Measurements from ENCODE around the gene XPR1. TPM values are rescaled to one million over a fixed set of nuclear protein-coding genes. Genes with fewer than 3 reads are reported as not detected.

XPR1 gene
- total RNA-seq, 1 experiment from 2014 or later = 39.7 TPM

GRCh38 chr1:180691322-180691913 is 59.6 kb downstream of the XPR1 start:
- BruUV-seq (replicated peaks) = no TSS peak
- POLR2A ChIA-PET = interaction anchor here (1.0 to 1.1 kb wide), 2 partner anchors 21 to 39 kb away, joined by 3 to 6 read pairs; no protein-coding TSS in a partner anchor
- no peak for TF ChIP-seq CTCF (IDR thresholded peaks at IDR 0.05; ENCODE audit: unreplicated experiment)

GRCh38 chr1:180693564-180694244 is 61.9 kb downstream of the XPR1 start:
- H3K9me3 Mint-ChIP-seq (ENCODE audit: unreplicated experiment) = peaks cover 30% of the 10 kb centered on the region
- no peak overlapping the region for H3K4me3 Mint-ChIP-seq (ENCODE audit: unreplicated experiment)
- BruUV-seq (replicated peaks) = no TSS peak
- no peaks in the 10 kb centered on the region for H3K27me3 Mint-ChIP-seq (ENCODE audit: insufficient read depth, unreplicated experiment)
- DNase-seq (ENCODE audit: unreplicated experiment) = no peak
- ChIA-PET POLR2A (interaction anchor here (0.8 to 1.4 kb wide), 3 partner anchors 12 to 149 kb away, joined by 3 read pairs; no protein-coding TSS in a partner anchor), CTCF (interaction anchor here (0.6 kb wide), 1 partner anchor 259 kb away, joined by 4 read pairs; no protein-coding TSS in a partner anchor)
- no peak for TF ChIP-seq CTCF (IDR thresholded peaks at IDR 0.05; ENCODE audit: unreplicated experiment)
- intact Hi-C loops (cut with micrococcal nuclease) = no loop called here
- H3K27ac Mint-ChIP-seq (ENCODE audit: low read depth, unreplicated experiment) = no peak overlapping the region
- peaks cover 6% of the 10 kb centered on the region for H3K36me3 Mint-ChIP-seq (ENCODE audit: insufficient read depth, unreplicated experiment)
- no peaks in the 10 kb centered on the region for H3K4me1 Mint-ChIP-seq (ENCODE audit: insufficient read depth, unreplicated experiment)

More at GRCh38 chr1:180691322-180691913, 59.6 kb downstream of the XPR1 start:
- Mint-ChIP-seq H3K4me1 (ENCODE audit: insufficient read depth, unreplicated experiment) (no peaks in the 10 kb centered on the region), H3K4me3 (ENCODE audit: unreplicated experiment) (no peak overlapping the region), H3K9me3 (ENCODE audit: unreplicated experiment) (peaks cover 9% of the 10 kb centered on the region), H3K36me3 (ENCODE audit: insufficient read depth, unreplicated experiment) (peaks cover 6% of the 10 kb centered on the region), H3K27me3 (ENCODE audit: insufficient read depth, unreplicated experiment) (no peaks in the 10 kb centered on the region), H3K27ac (ENCODE audit: low read depth, unreplicated experiment) (no peak overlapping the region)
- DNase-seq (ENCODE audit: unreplicated experiment) = no peak
- CTCF ChIA-PET = interaction anchor here (0.6 kb wide), 2 partner anchors 27 to 150 kb away, joined by 3 read pairs; no protein-coding TSS in a partner anchor
- intact Hi-C loops (cut with micrococcal nuclease) = no loop called here

- no peaks in the 10 kb centered on the region for H3K27me3 Mint-ChIP-seq (ENCODE audit: insufficient read depth, unreplicated experiment)
- H3K4me1 Mint-ChIP-seq (ENCODE audit: insufficient read depth, unreplicated experiment) = no peaks in the 10 kb centered on the region
- ChIA-PET POLR2A (interaction anchor here (0.9 kb wide), 1 partner anchor 14 kb away, joined by 3 read pairs; no protein-coding TSS in a partner anchor), CTCF (no interaction called here)
- H3K27ac Mint-ChIP-seq (ENCODE audit: low read depth, unreplicated experiment) = no peak overlapping the region
- H3K4me3 Mint-ChIP-seq (ENCODE audit: unreplicated experiment) = no peak overlapping the region
- BruUV-seq (replicated peaks) = no TSS peak
- H3K36me3 Mint-ChIP-seq (ENCODE audit: insufficient read depth, unreplicated experiment) = peaks cover 6% of the 10 kb centered on the region
- DNase-seq (ENCODE audit: unreplicated experiment) = no peak
- no peak for TF ChIP-seq CTCF (IDR thresholded peaks at IDR 0.05; ENCODE audit: unreplicated experiment)
- H3K9me3 Mint-ChIP-seq (ENCODE audit: unreplicated experiment) = peaks cover 30% of the 10 kb centered on the region
- intact Hi-C loops (cut with micrococcal nuclease) = no loop called here
These were observed 63.5 kb downstream of the XPR1 start for GRCh38 chr1:180695282-180695681.

GRCh38 chr1:180696361-180696760 is 64.5 kb downstream of the XPR1 start:
- intact Hi-C loops (cut with micrococcal nuclease) = no loop called here
- Mint-ChIP-seq H3K4me3 (ENCODE audit: unreplicated experiment) (no peak overlapping the region), H3K9me3 (ENCODE audit: unreplicated experiment) (peaks cover 30% of the 10 kb centered on the region), H3K27me3 (ENCODE audit: insufficient read depth, unreplicated experiment) (no peaks in the 10 kb centered on the region), H3K36me3 (ENCODE audit: insufficient read depth, unreplicated experiment) (peaks cover 6% of the 10 kb centered on the region), H3K27ac (ENCODE audit: low read depth, unreplicated experiment) (no peak overlapping the region), H3K4me1 (ENCODE audit: insufficient read depth, unreplicated experiment) (no peaks in the 10 kb centered on the region)
- no peak for TF ChIP-seq CTCF (IDR thresholded peaks at IDR 0.05; ENCODE audit: unreplicated experiment)
- CTCF ChIA-PET = interaction anchor here (0.6 kb wide), 1 partner anchor 19 kb away, joined by 5 read pairs; no protein-coding TSS in a partner anchor
- no TSS peak for BruUV-seq (replicated peaks)
- DNase-seq (ENCODE audit: unreplicated experiment) = no peak
- POLR2A ChIA-PET = no interaction called here
